Cardiac fibroblast (primary cell): ENCODE data around the gene TENT4B.
"Not testable (repeated sequence)": the region's sequence is repeated elsewhere in the genome, so short reads cannot be mapped to it uniquely, and the experiment has no call there.

ENCODE experiments used
- DNase-seq, 2 donors: peaks; one replicate each; pipeline versions ENCODE4 v3.0.0 to v3.0.0-alpha.2; 2010; ENCODE audit warnings: low read depth in 2 of 2
- H3K4me3 ChIP-seq, 2 donors: replicated peaks in 1 of 2; 1 replicate in 1 of 2; 2 replicates in 1 of 2; pipeline ENCODE4 v1.5.1; 2011; ENCODE audit warnings: low read depth in 2 of 2, low read length in 2 of 2, mild to moderate bottlenecking in 2 of 2, moderate library complexity in 1 of 2
- TF ChIP-seq, protein P1 (sequence below): IDR thresholded peaks from one replicate; pipeline ENCODE4 v1.5.1; 2011; ENCODE audit warnings: low read depth, mild to moderate bottlenecking, low read length, inconsistent platforms

Gene TENT4B

DNA sequence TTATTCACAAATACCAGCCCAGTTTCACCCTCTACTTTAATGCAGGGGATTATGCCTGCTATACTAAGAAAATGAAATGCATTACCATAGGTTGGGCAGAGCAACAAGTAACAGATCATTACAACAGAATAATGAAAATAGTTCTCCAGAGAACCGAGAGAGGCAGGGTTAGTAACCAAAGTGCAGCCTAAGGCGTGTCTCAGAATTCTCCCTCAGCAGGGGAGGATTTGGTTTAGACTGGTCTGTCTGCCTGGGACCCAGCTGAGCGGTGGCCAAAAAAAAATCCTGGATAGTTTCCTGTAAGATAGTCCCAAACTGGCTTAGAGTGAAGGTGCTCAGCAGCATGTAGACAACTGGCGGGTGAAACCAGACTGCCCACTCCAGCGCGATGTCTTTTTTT, 82.5 kb downstream of the TENT4B start:
- no peak overlapping the region for H3K4me3 ChIP-seq
- peak in 1 of 2 donors; percentile 22 for DNase-seq
- TF ChIP-seq, protein P1, sequence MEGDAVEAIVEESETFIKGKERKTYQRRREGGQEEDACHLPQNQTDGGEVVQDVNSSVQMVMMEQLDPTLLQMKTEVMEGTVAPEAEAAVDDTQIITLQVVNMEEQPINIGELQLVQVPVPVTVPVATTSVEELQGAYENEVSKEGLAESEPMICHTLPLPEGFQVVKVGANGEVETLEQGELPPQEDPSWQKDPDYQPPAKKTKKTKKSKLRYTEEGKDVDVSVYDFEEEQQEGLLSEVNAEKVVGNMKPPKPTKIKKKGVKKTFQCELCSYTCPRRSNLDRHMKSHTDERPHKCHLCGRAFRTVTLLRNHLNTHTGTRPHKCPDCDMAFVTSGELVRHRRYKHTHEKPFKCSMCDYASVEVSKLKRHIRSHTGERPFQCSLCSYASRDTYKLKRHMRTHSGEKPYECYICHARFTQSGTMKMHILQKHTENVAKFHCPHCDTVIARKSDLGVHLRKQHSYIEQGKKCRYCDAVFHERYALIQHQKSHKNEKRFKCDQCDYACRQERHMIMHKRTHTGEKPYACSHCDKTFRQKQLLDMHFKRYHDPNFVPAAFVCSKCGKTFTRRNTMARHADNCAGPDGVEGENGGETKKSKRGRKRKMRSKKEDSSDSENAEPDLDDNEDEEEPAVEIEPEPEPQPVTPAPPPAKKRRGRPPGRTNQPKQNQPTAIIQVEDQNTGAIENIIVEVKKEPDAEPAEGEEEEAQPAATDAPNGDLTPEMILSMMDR, result no peak

DNA sequence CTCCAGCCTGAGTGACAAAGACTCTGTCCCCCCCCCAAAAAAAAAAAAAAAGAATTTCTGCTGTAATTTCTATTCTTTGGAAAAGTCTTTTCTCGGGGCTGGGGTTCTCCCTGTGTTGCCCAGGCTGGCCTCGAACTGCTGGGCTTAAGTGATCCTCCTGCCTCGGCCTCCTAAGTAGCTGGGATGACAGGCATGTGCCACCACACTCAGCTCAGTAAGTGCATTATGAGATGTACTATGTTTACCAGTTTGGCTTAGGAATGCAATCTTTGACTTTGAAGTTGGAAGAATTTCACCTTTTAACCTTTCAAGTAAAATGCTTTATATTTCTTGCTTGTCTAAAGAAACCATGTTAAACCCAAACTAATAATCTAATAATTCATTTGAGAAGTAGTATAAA, 85.2 kb downstream of the TENT4B start:
- no peak for DNase-seq
- TF ChIP-seq, protein P1, result no peak
- no peak overlapping the region for H3K4me3 ChIP-seq

DNA sequence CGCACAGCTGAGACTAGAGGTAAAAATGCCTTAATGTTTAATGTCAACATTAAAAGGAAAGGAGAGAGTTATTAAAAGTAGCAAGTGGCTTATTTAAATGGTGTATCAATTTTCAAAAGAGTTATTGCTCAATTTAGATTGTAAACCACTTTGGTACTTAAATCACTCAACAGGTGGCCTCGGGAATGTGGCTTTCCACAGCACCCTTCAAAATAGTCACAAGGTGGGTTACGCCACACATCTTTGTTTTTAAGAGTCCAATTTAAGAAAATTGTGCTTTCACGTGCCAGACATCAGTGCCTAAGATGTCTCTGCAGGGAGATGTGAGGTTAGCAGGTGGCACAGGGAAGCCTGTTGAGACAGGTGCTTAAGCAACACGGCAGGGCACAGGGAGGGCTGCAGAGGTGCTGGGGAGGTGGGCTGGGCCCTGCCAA, 85.8 kb downstream of the TENT4B start:
- no peak for DNase-seq
- no peak overlapping the region for H3K4me3 ChIP-seq
- TF ChIP-seq, protein P1, result no peak

DNA sequence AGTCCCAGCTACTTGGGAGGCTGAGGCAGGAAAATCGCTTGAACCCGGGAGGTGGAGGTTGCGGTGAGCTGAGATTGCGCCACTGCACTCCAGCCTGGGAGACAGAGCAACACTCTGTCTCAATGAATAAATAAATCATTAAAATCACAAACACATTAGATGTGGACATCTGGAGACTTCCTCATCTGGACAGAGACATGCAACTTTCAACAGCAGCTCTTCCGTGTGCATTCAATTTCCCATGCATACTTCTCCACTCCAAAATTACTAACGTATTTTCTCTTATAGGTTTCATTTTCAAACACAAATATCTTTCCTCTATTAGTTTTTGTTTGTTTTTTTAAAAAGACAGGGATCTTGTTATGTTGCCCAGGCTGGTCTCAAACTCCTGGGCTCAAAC, 89.9 kb downstream of the TENT4B start:
- DNase-seq, H3K4me3 ChIP-seq: not testable (repeated sequence)

DNA sequence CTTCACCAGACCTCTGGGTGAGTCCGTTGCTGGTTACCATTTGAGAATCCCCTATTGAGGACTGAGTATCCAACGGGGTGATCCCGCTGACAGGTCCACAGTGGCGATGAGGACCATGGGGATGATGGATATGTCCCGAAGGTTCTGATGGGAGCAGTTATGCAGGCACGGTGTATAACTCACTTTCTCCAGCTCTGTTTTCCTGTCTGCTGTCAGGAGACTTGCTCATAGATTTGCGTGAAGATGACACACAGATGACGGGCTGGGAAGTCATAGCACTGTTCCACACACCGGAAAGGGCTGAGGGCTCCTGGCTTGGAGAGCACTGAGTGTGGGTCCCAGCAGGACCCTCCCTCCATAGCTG, 91.0 kb downstream of the TENT4B start:
- DNase-seq, result peak in 1 of 2 donors; percentile 69
- TF ChIP-seq, protein P1, result no peak
- H3K4me3 ChIP-seq, result no peak overlapping the region

DNA sequence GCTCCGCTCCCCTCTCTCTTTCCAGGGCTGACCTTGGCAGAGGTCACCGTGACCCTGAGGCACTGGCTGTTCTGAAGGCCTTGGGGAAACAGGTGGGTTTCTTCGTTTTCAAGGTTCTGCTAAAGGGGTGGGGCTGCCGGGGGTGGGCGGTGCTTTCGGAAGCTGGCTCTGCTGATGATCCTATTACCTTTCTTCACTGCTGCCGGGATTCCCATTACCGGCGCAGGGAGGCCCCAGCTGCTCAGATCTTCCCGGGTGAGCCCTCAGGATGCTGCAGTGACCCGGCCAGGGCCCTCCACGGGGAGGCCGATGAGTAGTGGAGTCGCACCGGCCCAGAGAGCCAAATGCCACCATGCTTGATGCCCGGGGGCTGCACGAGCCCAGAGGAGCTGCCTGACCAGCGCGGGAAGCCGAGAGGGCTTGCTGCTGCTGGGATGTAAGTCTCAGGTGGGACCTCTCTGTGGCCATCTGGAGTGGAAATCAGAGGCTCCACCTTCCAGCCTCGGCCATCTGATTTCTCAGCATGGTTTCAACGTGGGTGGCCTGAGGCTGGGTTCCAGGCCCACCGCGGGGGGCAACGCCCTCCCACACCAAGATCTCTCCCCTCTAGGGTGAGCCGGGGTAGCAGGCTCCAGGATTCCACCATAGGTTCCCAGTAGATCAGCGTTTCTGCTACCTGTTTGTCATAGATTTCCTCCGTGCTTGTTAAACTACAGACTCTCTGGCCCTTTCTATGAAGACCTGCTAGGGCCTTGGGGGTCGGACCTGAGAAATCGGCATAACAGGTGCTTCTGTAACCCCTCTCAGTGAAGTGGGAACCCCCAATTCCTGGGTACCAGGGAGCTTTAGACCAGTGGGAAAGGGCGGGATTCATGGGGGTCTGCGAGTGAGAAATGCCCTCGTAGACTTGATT, 91.7 kb downstream of the TENT4B start:
- TF ChIP-seq, protein P1, result no peak
- DNase-seq, result no peak
- H3K4me3 ChIP-seq, result peak overlapping the region in 1 of 2 donors; percentile 66

DNA sequence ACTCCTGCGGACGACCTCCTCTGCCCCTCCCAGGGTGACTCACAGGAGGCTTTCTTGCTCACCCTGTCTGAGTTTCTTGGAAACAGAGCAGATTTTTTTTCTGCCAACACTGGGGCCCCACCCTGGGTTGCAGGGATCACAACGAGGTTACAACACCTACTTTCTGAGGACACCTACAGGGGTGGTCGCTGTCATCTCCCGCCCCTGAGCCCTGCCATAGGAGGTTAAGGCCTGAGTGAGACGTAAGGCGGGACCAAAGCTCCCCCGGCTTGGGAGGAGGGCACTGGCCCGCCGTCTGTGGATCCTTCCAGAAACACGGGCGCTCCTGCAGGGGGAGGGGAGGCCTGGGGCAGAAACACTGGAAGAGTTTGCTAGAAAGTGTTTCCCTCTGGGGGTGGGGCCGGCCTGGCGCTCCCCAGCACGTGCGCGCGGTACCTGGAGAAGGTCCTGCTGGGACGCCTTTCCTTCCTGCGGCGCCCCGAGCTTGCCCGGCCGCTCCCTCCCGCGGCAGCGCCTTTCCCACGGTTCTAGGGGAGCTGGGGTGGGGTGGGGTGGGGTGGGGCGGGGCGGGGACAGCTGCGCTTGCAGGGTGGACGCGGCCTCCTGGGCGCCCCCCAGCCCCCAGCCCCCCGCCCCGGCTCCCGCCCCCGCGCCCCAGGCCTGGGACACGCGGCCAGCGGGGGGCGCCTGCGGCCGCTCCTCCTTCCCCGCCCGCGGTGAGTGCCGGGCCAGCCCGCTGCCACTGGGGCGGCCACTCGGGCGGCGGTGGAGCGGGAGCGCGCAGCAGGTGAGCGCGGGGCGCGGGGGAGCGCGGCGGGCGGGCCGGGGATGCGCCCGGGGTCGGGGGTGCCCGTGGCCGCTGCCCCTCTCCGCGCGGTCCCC, 92.6 kb downstream of the TENT4B start:
- TF ChIP-seq, protein P1, result no peak
- peak; percentile 53 to 82 for DNase-seq
- H3K4me3 ChIP-seq, result peak overlapping the region; percentile 66
